Measurements from ENCODE around the gene FBLIM1. TPM values are rescaled to one million over a fixed set of nuclear protein-coding genes. Genes with fewer than 3 reads are reported as not detected.
A peak's percentile ranks its signal among the peaks of the same experiment; 100 is the strongest.

Gene FBLIM1
- total RNA-seq, 1 donor from 2014 or later: 101 TPM

DNA sequence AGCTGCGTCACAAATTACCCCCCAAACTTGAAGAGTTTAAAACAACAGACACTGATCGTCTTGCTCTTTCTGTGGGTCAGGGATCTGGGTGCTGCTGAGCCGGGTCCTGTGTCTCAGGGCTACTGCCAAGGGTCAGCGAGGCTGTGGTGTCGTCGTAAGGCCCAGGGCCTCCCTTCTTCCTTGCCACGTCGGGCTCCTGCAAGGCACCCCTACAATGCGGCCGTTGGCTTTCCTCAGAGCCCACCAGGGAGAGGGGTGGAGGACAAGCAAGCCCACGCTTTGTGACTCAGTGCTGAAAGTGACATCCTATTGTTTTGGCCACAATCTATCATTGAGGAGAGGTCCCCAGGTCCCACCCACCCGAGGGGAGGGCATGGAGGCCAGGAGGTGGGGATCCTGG, 7.7 kb upstream of the FBLIM1 start:
- Mint-ChIP-seq H3K4me1 (ENCODE audit: low read depth) (peaks cover 1% of the 10 kb centered on the region), H3K9me3 (ENCODE audit: low read depth) (no peaks in the 10 kb centered on the region), H3K27me3 (peaks cover 2% of the 10 kb centered on the region)

GRCh38 chr1:15751717-15752116, 6.9 kb upstream of the FBLIM1 start:
- Mint-ChIP-seq H3K4me3 (ENCODE audit: low read depth) (no peak overlapping the region), H3K9me3 (ENCODE audit: low read depth) (no peaks in the 10 kb centered on the region), H3K4me1 (ENCODE audit: low read depth) (peaks cover 3% of the 10 kb centered on the region), H3K36me3 (ENCODE audit: insufficient read depth) (no peaks in the 10 kb centered on the region), H3K27ac (peak overlapping the region; percentile 31), H3K27me3 (peaks cover 2% of the 10 kb centered on the region)
- TF ChIP-seq CTCF (IDR thresholded peaks at IDR 0.05; ENCODE audit: unreplicated experiment): no peak
- no peak for DNase-seq (ENCODE audit: low spot score, unreplicated experiment)

More for the DNA sequence above, 7.7 kb upstream of the FBLIM1 start:
- TF ChIP-seq CTCF (IDR thresholded peaks at IDR 0.05; ENCODE audit: unreplicated experiment): no peak
- no peak for DNase-seq (ENCODE audit: low spot score, unreplicated experiment)
- Mint-ChIP-seq H3K4me3 (ENCODE audit: low read depth) (no peak overlapping the region), H3K27ac (no peak overlapping the region), H3K36me3 (ENCODE audit: insufficient read depth) (no peaks in the 10 kb centered on the region)

GRCh38 chr1:15753776-15754175, 4.8 kb upstream of the FBLIM1 start:
- DNase-seq (ENCODE audit: low spot score, unreplicated experiment): no peak
- H3K9me3 Mint-ChIP-seq (ENCODE audit: low read depth): no peaks in the 10 kb centered on the region
- H3K36me3 Mint-ChIP-seq (ENCODE audit: insufficient read depth): no peaks in the 10 kb centered on the region
- H3K27me3 Mint-ChIP-seq: peaks cover 2% of the 10 kb centered on the region
- no peak overlapping the region for H3K27ac Mint-ChIP-seq
- H3K4me1 Mint-ChIP-seq (ENCODE audit: low read depth): peaks cover 10% of the 10 kb centered on the region
- H3K4me3 Mint-ChIP-seq (ENCODE audit: low read depth): no peak overlapping the region
- TF ChIP-seq CTCF (IDR thresholded peaks at IDR 0.05; ENCODE audit: unreplicated experiment): no peak

DNA sequence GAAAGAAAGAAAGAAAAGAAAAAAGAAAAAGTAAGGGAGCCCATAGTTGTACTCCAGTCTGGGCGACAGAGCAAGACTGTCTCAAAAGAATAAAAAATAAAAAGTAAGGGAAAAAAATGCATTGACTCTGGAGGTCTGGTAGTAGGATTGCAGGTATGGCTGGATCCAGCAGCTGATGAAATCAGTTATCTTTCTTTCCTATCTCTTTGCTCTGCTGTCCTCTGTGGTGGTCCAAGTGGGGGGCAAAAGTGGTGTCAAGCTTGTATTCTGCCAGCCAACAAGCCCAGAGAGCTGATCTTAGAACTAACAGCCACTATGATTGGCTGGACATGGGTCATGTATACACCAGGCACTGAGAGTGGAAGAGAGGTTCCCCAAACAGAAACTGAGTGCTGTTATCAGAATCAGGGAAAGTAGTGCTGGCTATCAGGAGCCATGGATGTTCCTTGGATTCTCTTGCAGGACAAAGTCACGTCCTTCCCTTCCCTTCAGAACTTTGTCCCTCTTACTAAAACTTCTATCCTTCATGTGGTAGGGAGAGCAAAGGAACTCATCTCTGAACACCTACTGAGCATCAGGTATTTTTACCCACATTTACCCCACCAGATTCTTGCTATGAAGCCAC, 3.5 kb upstream of the FBLIM1 start:
- peaks cover 2% of the 10 kb centered on the region for H3K27me3 Mint-ChIP-seq
- H3K4me1 Mint-ChIP-seq (ENCODE audit: low read depth): peaks cover 12% of the 10 kb centered on the region
- no peak overlapping the region for H3K4me3 Mint-ChIP-seq (ENCODE audit: low read depth)
- no peak for TF ChIP-seq CTCF (IDR thresholded peaks at IDR 0.05; ENCODE audit: unreplicated experiment)
- H3K36me3 Mint-ChIP-seq (ENCODE audit: insufficient read depth): no peaks in the 10 kb centered on the region
- no peak for DNase-seq (ENCODE audit: low spot score, unreplicated experiment)
- H3K9me3 Mint-ChIP-seq (ENCODE audit: low read depth): no peaks in the 10 kb centered on the region
- H3K27ac Mint-ChIP-seq: no peak overlapping the region

GRCh38 chr1:15755646-15756040, 3.0 kb upstream of the FBLIM1 start:
- Mint-ChIP-seq H3K27me3 (peaks cover 2% of the 10 kb centered on the region), H3K4me1 (ENCODE audit: low read depth) (peaks cover 14% of the 10 kb centered on the region), H3K9me3 (ENCODE audit: low read depth) (no peaks in the 10 kb centered on the region), H3K27ac (no peak overlapping the region), H3K36me3 (ENCODE audit: insufficient read depth) (no peaks in the 10 kb centered on the region), H3K4me3 (ENCODE audit: low read depth) (no peak overlapping the region)
- DNase-seq (ENCODE audit: low spot score, unreplicated experiment): no peak
- no peak for TF ChIP-seq CTCF (IDR thresholded peaks at IDR 0.05; ENCODE audit: unreplicated experiment)

All from progenitor cell of endocrine pancreas (in vitro differentiated cells).